HL-60/S4 treated with phorbol 12-myristate 13-acetate at 8.2 ng/mL for 4 days and 3 days (cell line): Measurements from ENCODE around the gene GSPT1.
"Not testable (repeated sequence)": the region's sequence is repeated elsewhere in the genome, so short reads cannot be mapped to it uniquely, and the experiment has no call there.

ENCODE experiments used
- in situ Hi-C: fragments of 300-500 bp; cut with MboI; formaldehyde crosslinking; loops from 2 replicates; pipeline ENCODE4 v1.15.0; 2022; ENCODE audit warnings: low sequenced_read_pairs

Gene GSPT1

DNA sequence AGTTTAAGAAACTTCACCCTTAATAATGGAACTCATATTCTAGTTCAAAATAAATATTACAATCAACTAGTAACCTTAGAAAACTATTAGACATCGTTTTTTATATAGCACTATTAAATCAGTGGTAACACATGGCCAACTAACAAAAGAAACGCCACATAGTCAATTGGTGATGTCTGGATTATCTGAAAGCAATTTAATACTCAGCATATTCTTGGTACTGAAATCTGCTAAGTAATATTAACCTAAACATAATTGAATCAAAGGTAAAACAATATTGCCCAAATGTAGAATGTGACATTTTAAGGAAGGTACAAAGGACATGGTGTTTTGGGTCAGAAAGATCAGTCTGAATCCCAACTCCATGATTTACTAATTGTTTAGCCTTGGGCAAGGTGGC is 53.3 kb downstream of the GSPT1 start:
- in situ Hi-C loops: no loop called here

DNA sequence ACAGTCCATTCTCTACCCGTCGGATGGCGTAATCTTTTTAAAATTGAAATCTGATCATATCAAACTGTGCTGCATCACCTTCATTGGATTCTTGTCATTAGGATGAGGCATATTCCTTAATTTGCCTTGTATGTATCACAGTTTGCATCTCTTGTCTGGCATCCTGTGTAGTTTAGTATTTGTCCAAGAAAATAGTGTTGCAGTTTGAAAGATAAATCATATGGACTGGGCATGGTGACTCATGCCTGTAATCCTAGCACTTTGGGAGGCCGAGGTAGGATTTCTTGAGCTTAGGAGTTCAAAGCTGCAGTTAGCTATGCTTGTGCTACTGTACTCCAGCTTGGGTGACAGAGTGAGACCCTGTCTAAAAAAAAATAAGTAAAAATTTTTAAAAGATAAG is 58.6 kb downstream of the GSPT1 start:
- in situ Hi-C loops: no loop called here

- in situ Hi-C loops: no loop called here
Measured at GRCh38 chr16:11852092-11852809, 63.5 kb downstream of the GSPT1 start.

DNA sequence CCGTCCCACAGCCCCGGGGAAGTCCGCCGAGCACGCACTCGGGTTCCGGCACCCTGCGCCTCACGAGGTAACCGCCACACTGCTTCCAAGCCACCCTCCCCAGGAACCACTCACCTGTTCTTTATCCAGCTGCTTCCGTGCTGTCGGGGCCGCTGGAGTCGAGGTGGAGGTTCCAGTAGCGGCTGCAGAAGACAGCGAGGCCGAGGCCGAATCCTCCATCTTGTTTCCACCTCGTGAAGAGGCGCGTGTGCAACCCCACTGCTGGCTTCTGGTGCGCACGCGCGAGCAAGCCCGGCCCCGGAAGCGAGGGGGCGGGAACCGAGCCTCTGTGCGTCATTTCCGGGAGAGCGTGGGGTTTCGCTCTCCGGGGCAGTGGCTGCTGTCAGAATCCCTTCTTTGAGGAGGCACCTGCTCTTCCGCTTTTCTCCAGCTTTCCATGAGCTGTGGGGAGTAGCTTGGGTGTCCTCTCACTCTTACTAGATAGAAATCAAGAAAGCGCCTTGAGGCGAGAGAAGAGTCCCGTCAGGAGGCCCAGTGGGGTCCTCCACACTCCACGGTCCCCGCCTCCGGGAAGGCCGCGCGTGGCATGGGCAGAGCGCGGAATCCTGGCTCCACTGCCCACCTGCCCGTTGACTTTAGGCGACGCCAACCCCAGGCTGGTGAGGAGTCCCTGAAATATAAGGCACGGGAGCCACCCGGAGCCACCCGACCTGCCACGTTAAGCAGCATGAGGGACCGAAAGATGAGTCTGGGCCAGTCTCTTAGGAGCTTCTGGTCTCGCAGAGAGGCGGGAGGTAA is 64.3 kb downstream of the GSPT1 start, which contains the start of gene RSL1D1:
RSL1D1 (minus strand) TSS at position 249 of the 798 bp plus-strand sequence; CDS start at position 219, 30 bp downstream.
- in situ Hi-C loops: no loop called here

GRCh38 chr16:11848842-11849241 is 66.9 kb downstream of the GSPT1 start:
- in situ Hi-C loops: no loop called here

GRCh38 chr16:11844499-11844898 is 71.3 kb downstream of the GSPT1 start:
- in situ Hi-C loops: no loop called here

- in situ Hi-C loops: no loop called here
Measured at GRCh38 chr16:11843861-11844260, 71.9 kb downstream of the GSPT1 start.

DNA sequence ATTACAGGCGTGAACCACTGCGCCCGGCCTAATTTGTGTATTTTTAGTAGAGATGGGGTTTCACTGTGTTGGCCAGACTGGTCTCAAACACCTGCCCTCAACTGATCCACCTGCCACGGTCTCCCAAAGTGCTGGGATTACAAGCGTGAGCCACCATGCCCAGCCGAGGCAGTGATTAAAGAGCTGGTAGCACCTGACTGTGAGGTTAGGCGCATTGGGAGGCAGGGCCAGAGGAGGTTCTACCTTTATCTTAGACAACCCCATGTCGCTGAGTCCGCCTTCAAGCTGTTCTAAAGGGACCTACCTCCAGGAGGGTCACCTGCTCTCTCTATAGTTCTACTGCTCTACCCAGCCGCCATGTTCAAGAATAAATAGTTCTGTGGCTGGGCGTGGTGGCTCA is 72.5 kb downstream of the GSPT1 start:
- in situ Hi-C loops: no loop called here

DNA sequence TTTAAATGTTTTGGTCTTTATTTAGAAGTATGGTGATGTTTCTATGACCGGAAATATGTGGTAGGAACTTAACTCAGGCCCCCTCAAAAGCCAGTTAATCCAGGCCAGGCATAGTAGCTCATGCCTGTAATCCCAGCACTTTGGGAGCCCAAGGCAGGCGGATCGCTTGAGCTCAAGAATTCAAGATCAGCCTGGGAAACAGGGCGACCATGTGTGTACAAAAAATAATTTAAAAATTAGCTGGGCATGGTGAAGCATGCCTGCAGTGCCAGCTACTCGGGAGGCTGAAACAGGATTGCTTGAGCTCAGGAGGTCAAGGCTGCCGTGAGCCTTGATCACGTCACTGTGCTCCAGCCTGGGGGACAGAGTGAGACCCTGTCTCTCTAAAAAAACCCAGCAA is 74.7 kb downstream of the GSPT1 start:
- in situ Hi-C loops: no loop called here

GRCh38 chr16:11836650-11837244 is 79.0 kb downstream of the GSPT1 start:
- in situ Hi-C loops: no loop called here

GRCh38 chr16:11835891-11836649 is 79.7 kb downstream of the GSPT1 start:
- in situ Hi-C loops: no loop called here

- in situ Hi-C loops: no loop called here
Measured at GRCh38 chr16:11835309-11835708, 80.4 kb downstream of the GSPT1 start.

DNA sequence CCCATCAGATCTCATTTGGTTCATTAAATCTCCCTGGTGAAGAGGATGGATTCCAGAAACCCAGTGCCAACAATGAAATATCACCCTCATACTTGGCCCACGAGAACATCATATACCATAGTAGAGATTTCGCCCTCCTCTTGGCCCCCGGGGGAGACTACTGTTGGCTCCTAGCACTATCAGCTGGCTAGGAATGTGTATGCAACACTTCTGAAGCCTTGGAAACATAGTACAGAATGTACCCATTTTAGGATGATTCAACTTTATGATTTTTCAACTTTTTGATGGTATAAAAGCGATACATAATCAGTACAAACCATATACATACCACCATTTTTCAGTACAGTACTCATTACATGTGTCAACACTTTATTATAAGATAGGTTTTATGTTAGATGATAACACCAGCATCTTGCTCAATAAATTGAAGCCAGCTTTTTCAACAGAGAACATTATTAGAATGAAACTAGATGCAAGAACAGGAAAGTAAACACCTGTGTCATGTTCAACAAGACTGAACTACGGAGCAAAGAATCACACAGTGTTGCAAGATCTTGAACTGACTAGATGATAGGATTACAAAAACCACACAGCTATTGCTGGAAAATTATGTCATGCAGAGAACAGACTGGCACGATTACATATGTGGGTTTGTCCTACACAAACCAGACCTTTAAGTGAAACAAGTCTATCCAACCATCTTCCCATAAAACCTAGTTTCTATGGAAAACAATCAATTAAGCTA is 81.6 kb downstream of the GSPT1 start:
- in situ Hi-C loops: no loop called here

DNA sequence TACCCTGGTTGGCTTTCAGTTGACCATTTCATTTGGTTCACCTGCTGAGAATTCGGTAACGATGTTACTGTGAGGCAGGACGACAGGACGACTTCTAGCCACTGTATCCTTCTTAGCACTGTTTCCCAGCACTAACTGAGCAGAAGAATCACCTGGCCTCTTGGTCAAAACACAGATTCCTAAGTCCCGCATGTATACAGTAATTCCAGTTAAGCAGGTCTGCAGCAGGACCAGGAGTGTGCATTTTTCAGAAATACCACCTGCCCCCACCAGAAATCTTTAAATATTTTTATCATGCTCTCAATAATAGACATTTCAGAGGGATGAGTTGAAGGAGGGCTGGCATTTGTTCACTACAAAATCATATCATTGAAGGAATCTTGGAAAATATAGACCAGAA is 87.1 kb downstream of the GSPT1 start:
- in situ Hi-C loops: no loop called here

- in situ Hi-C loops: not testable (repeated sequence)
Measured at GRCh38 chr16:11825520-11826165, 90.1 kb downstream of the GSPT1 start.

DNA sequence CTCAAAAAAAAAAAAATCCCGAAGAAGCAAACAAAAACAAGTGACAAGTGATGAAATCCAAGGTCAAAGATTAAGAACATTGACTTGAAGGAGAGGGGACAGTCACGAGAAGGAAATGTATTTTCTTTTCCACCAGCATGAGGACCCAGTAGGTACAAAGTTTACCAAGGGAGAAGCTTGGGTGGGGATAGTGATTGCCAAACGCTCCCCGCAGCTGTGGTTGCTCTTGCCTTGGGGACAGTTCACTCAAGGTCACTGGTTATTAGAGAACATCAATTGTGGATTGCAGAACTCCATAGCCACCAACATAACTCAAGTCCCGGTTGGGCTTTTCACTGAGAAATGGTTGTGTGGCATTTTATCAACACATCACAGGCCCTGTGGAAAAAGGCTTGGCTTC is 91.4 kb downstream of the GSPT1 start:
- in situ Hi-C loops: no loop called here

DNA sequence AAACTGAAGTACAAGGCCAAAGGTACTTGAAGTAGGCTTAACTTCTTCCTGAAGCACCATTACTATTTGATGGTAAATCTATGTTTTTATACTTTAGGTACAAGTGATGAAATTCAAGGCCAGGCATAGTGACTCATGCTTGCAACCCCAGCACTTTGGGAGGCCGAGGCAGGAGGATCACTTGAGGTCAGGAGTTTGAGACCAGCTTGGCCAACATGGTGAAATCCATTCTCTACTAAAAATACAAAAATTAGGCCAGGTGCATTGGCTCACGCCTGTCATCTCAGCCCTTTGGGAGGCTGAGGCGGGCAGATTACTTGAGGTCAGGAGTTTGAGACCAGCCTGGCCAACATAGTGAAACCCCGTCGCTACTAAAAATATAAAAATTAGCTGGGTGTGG is 92.1 kb downstream of the GSPT1 start:
- in situ Hi-C loops: not testable (repeated sequence)

DNA sequence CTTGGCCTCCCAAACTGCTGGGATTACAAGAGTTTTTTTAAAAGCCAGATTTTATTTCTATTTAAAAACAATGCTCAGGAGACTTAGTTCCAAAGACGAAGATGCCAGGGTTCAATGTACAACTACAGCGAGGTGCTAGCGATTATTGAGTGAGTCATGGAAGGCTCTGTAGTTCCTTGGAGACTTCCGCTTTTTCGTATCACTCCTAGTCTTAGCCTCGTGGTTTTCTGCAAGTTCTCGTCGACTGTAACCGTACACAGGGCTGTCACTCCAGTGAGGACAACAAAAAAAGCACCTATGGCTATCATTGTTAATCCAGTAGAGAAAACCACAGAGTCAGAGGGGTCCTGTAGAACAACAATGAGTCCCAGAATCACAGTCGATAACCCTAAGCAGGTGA is 96.0 kb downstream of the GSPT1 start:
- in situ Hi-C loops: no loop called here

GRCh38 chr16:11818970-11819369 is 96.8 kb downstream of the GSPT1 start:
- in situ Hi-C loops: not testable (repeated sequence)
